HG03108 (cell line): ENCODE data around the gene IGSF6.

ENCODE experiments used
- ATAC-seq: cut with Tn5 transposase; IDR thresholded peaks from one replicate; pipeline ENCODE4 v1.9.1; 2021; ENCODE audit warnings: moderate library complexity; ENCODE audit not compliant: unreplicated experiment

The IGSF6 gene

DNA sequence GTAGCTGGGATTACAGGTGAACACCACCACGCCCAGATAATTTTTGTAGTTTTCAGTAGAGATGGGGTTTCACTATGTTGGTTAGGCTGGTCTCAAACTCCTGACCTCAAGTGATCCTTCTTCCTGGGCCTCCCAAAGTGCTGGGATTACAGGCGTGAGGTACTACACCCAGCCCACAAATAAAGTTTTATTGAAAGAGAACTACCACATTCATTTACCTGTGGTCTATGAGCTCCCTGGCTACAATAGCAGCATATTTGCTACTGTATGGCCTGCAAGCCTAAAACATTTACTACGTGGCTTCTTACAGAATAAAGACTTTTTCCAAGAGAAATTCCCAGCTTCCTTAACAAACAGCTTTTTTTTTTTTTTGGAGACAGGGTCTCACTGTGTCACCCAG lies 49.6 kb downstream of the IGSF6 start:
- no peak for ATAC-seq

DNA sequence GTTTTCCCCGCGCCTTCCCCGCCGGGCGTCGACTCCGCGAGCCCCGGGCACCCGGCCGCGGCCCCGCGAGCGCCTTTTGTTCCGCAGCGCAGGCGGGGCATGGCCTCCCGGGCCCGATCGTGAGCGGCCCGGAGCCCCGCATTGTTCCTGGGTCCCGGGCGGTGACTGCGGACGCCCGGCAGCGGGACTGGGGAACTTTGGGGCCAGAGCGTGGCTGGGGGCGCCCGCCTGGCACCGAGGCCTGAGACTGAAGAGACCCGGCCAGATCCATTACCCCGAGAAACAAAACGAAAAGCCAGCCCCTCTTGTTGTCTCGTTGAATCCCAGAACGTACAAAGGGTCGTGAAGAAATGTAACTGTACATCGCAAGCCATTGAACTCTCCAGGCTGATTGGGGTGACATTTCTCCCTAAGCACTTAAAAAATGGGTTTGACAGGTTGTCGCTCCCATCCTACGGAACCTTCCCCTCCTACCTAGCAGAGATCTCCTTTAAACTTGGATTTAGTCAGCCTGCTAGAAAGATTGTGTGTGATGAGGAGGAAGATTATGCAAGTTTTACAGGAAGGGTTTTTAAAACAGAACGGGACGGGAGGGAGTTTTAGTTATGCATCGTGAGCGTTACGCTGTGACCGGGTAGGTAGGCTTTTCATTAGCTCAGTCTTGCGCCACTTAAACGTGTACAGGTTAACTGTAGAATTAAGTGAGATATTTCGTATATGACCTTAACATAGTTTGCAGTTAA lies 52.2 kb downstream of the IGSF6 start:
- peak; percentile 13 for ATAC-seq

DNA sequence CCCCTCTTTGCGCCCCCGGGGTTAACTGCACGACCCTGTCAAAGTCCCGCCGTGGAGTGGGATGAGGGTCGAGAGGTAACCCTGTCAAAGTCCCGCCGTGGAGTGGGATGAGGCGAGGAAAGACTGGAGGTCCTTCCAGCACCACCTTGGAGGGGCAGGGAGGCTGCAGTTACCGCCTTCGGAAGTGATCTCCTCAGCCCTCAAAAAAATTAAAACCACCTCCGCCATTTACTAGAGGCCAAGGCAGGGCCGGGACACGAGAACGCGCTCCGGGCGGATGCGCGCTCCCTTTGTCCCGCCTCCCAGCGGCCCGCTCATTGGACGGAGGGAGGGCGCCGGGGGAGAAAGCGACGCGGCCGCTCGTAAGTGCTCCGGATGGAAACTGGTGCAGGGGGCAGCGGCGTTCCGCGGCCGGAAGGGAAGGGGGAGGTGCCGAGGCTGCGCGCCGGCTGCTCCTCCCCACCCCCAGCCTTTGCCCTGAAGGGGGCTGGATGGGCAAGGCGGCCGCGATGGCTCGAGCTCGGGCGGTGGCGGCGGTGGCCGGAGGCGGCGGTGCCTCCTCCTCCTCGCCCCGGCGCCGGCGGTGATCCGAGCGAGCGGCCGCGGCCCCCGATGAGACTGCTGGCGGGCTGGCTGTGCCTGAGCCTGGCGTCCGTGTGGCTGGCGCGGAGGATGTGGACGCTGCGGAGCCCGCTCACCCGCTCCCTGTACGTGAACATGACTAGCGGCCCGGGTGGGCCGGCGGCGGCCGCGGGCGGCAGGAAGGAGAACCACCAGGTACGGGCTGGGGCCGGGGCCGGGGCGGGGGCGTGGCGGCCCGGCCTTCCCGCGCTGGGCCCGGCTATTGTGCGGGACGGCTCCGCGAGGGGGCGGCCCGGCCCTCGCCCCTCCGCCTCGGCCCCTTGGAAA lies 53.0 kb downstream of the IGSF6 start, which contains the start of gene METTL9:
METTL9 (plus strand) TSS at position 456 of the 909 bp plus-strand sequence; CDS start at position 613, 157 bp downstream.
- peak; percentile 90 for ATAC-seq

DNA sequence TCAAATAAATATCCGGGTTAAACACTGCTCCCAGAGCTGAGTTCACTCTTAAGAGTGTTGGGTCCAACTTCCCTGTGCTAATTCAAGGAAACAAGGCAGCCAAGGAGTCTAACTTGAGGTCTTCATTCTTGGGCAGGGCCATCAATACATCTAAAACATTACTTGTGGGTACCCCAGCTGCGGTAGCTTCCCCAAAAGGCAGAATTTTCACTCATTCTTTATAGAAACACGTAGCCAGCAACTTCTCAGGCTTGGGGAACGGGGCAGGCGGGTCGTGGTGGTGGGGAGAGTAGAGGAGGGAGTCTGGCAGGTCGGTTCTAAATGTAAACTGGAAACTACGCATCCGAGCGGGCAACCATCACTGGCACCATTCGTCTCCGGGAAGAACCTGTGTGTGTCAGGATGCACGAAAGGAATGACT lies 53.7 kb downstream of the IGSF6 start:
- no peak for ATAC-seq

- no peak for ATAC-seq
Measured at GRCh38 chr16:21598206-21598605, 54.2 kb downstream of the IGSF6 start.

DNA sequence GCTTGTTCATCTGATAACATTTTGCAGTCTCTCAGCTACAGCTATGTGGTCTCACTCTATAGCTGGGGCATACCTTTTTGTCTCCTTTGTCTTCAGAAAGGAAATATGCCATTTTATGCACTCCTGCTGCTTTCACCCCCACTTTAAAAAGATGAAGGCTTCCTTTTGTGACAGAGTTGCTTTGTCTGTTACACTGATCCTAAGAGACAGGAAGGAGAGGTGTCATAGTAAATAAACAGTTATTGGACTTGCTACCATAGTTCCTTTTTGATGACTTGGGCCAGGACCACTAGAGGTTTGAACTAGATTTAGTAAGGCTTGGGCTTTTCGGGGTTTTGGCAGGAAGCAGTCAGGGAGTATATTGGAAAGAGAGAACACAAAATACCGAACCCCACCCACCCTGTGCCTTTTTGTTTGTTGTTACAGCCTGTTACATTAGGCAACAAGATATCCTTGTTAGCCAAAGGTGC lies 54.8 kb downstream of the IGSF6 start:
- ATAC-seq = no peak

DNA sequence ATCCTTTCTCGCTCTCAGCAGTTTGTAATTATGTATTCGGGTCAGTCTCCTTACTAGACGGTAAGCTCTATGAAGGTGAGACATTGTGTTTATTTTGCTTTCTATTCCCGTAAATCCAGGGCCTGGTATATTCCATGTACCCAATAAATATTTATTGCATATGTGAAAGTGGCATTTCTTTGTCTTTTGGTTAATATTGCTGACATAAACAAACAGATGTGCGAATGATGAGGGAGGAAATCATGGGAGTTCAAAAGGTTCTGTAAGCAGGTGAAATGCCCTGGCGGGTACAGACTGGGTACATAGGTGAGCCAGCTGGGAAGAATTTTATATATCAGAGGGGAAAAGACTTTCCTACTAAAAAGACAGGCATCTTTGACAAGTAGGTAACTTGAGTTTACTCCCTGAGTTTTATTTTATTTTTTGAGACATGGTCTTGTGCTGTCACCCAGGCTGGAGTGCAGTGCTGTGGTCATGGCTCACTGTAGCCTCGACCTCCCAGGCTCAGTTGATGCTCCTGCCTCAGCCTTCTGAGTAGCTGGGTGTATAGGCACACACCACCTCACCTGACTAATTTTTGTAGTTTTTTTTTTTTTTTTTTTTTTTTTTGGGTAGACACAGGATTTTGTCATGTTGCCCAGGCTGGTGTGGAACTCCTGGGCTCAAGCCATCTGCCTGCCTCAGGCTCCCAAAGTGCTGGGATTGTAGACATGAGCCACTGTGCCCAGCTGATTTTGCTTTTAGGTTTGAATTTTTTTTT lies 58.7 kb downstream of the IGSF6 start:
- no peak for ATAC-seq

GRCh38 chr16:21592191-21592590 lies 60.2 kb downstream of the IGSF6 start:
- no peak for ATAC-seq

- no peak for ATAC-seq
Measured at GRCh38 chr16:21590796-21591195, 61.6 kb downstream of the IGSF6 start.

DNA sequence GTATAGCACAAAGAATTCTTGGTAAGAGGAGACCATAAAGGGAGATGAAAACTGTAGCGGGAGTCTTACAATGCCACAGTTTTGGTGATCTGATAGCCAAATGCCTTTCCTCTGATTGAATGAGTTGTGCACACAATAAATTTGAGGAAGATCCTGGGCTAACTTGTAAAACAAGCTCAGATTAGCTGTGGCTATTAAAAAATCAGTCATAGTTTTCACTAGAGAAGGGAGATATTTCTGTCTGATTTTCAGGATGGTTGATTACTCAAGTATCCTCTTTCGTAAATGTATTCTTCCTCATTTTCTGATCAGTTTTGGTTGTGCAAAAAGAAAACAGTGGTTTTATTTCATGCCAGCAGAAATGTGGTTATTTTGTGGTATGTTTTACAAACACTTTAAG lies 62.1 kb downstream of the IGSF6 start:
- no peak for ATAC-seq

GRCh38 chr16:21589551-21589950 lies 62.9 kb downstream of the IGSF6 start:
- no peak for ATAC-seq
